ENCODE measurements around the gene APBA2.

The APBA2 gene

GRCh38 chr15:28955993-28956421 is 70.2 kb downstream of the APBA2 start:
- no peak for TF ChIP-seq CTCF (IDR thresholded peaks at IDR 0.05; ENCODE audit: extremely low read depth, insufficient read depth, missing control alignments)
- in situ Hi-C loops (cut with MboI; ENCODE audit: low pct_unique_long_range_greater_than_20kb, low sequenced_read_pairs, unreplicated experiment) = no loop called here
- DNase-seq (ENCODE audit: low spot score) = no peak

DNA sequence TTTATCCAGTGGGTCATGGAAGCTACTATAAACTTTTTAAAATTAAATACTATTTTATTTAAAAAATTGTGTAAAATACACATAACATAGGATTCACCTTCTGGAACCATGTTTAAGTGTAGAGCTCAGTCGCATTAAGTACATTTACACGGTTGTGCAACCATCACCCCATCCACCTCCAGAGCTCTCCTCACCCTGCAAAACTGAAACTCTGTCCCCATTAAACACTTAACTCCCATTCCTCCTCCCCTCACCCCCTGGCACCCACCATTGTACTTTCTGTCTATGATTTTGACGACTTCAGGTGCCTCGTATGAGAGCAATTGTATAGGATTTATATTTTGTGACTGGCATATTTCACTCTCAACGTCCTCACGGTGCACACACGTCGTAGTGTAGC is 70.7 kb downstream of the APBA2 start:
- in situ Hi-C loops (cut with MboI; ENCODE audit: low pct_unique_long_range_greater_than_20kb, low sequenced_read_pairs, unreplicated experiment) = no loop called here

GRCh38 chr15:28957606-28958498 is 72.1 kb downstream of the APBA2 start:
- no peak for TF ChIP-seq CTCF (IDR thresholded peaks at IDR 0.05; ENCODE audit: extremely low read depth, insufficient read depth, missing control alignments)
- in situ Hi-C loops (cut with MboI; ENCODE audit: low pct_unique_long_range_greater_than_20kb, low sequenced_read_pairs, unreplicated experiment) = no loop called here

More for the DNA sequence above, 70.7 kb downstream of the APBA2 start:
- TF ChIP-seq CTCF (IDR thresholded peaks at IDR 0.05; ENCODE audit: extremely low read depth, insufficient read depth, missing control alignments) = no peak
- no peak for DNase-seq (ENCODE audit: low spot score)

GRCh38 chr15:28959326-28959725 is 73.6 kb downstream of the APBA2 start:
- in situ Hi-C loops (cut with MboI; ENCODE audit: low pct_unique_long_range_greater_than_20kb, low sequenced_read_pairs, unreplicated experiment) = no loop called here
- DNase-seq (ENCODE audit: low spot score) = no peak
- no peak for TF ChIP-seq CTCF (IDR thresholded peaks at IDR 0.05; ENCODE audit: extremely low read depth, insufficient read depth, missing control alignments)

More at GRCh38 chr15:28957606-28958498, 72.1 kb downstream of the APBA2 start:
- DNase-seq (ENCODE audit: low spot score) = no peak

- no peak for DNase-seq (ENCODE audit: low spot score)
- in situ Hi-C loops (cut with MboI; ENCODE audit: low pct_unique_long_range_greater_than_20kb, low sequenced_read_pairs, unreplicated experiment) = no loop called here
These were observed 75.2 kb downstream of the APBA2 start for GRCh38 chr15:28960979-28961378.

DNA sequence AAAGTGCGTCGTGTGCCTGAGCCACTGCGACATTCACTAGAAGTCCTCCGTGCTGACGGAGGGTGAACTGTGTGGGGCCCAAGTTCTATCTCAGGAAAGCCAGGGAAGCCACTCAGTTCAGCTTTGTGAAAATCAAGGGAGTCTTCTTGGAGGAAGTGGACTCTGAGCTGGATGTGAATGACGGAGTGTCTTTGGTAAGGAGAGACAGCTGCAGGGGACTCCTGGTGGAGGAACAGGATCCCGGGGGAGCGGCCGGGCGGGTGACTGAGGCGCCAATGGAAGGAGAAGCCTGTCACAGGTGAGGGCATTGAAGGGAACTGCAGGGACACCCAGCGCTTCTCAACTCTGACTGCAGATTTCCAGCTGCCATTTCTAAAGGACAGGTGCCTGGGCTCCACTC is 75.6 kb downstream of the APBA2 start:
- DNase-seq (ENCODE audit: low spot score) = no peak
- TF ChIP-seq CTCF (IDR thresholded peaks at IDR 0.05; ENCODE audit: extremely low read depth, insufficient read depth, missing control alignments) = no peak
- in situ Hi-C loops (cut with MboI; ENCODE audit: low pct_unique_long_range_greater_than_20kb, low sequenced_read_pairs, unreplicated experiment) = no loop called here

More at GRCh38 chr15:28960979-28961378, 75.2 kb downstream of the APBA2 start:
- no peak for TF ChIP-seq CTCF (IDR thresholded peaks at IDR 0.05; ENCODE audit: extremely low read depth, insufficient read depth, missing control alignments)

Measured in GM13977 (cell line).